Thyroid gland (tissue), 4 donors: ENCODE measurements around the gene BOLL. TPM values are rescaled to one million over a fixed set of nuclear protein-coding genes. Genes with fewer than 3 reads are reported as not detected.

Experiments
- DNase-seq, 2 donors: peaks; one replicate each; pipeline ENCODE4 v3.0.0-alpha.2; 2019
- H3K27ac ChIP-seq, 3 donors: fragments of 200-600 bp; sonication (generic); 1 replicate in 2 of 3; 2 replicates in 1 of 3; pipeline ENCODE4 v1.5.1; 2016 to 2019; ENCODE audit warnings: mild to moderate bottlenecking in 1 of 3, moderate library complexity in 1 of 3
- H3K27me3 ChIP-seq: fragments of 200-600 bp; sonication (generic); one replicate; pipeline ENCODE4 v1.5.1; 2019
- H3K36me3 ChIP-seq, 2 donors: fragments of 200-600 bp; sonication (generic); one replicate each; pipeline ENCODE4 v1.5.1; 2016 to 2019
- H3K4me1 ChIP-seq, 2 donors: fragments of 200-600 bp; sonication (generic); one replicate each; pipeline ENCODE4 v1.5.1; 2017 to 2019
- H3K4me3 ChIP-seq, 3 donors: fragments of 200-600 bp; sonication (generic); replicated peaks in 1 of 3; 1 replicate in 2 of 3; 2 replicates in 1 of 3; pipeline ENCODE4 v1.5.1; 2016; ENCODE audit warnings: mild to moderate bottlenecking in 1 of 3
- H3K9me3 ChIP-seq: fragments of 200-600 bp; sonication (generic); one replicate; pipeline ENCODE4 v1.5.1; 2017
- CTCF ChIP-seq, 6 experiments: fragments of 200-600 bp in 3 of 6; fragments of 450-650 bp in 3 of 6; sonication (generic) in 3 of 6; IDR thresholded peaks; one replicate each; pipeline ENCODE4 v1.5.1; 2016 to 2019; ENCODE audit warnings: antibody characterized with exemption in 6 of 6, mild to moderate bottlenecking in 2 of 6, inconsistent platforms in 1 of 6, moderate library complexity in 1 of 6
- POLR2A ChIP-seq, 2 donors: fragments of 450-650 bp; IDR thresholded peaks; one replicate each; pipeline ENCODE4 v1.6.1; 2017; ENCODE audit warnings: antibody characterized with exemption in 2 of 2, mild to moderate bottlenecking in 2 of 2, moderate library complexity in 1 of 2
- WGBS, 2 donors: methylation state at CpG; one replicate each; pipeline ENCODE4 v1.1.5; 2017; 5-methylcytosine and 5-hydroxymethylcytosine counted together
- intact Hi-C: fragments of 100-400 bp; cut with DNase I; formaldehyde crosslinking; loops from one replicate; pipeline ENCODE4 v1.15.1; 2023
- total RNA-seq, 4 donors: library from RNA; depleted of rRNA; stranded (reverse); fragments of >200 nt; gene quantifications; one replicate each; pipeline ENCODE4 v1.2.3, GENCODE V29; 2016

BOLL gene
- total RNA-seq, 4 donors from 2014 or later = 0.27 to 0.45 TPM; not detected in 2

- Histone ChIP-seq H3K9me3 (no peaks in the 10 kb centered on the region), H3K36me3 (no peaks in the 10 kb centered on the region), H3K4me1 (no peaks in the 10 kb centered on the region), H3K27me3 (no peaks in the 10 kb centered on the region), H3K4me3 (no peak overlapping the region), H3K27ac (no peak overlapping the region)
- intact Hi-C loops = no loop called here
- TF ChIP-seq POLR2A (IDR thresholded peaks at IDR 0.05) = no peak
- no peak for TF ChIP-seq CTCF (IDR thresholded peaks at IDR 0.05)
- DNase-seq = no peak
- WGBS, 2 donors = 70 to 76% methylated on average over 2 of the region's 2 CpGs
These were observed 107.6 kb downstream of the BOLL start for GRCh38 chr2:197677483-197677882.

- Histone ChIP-seq H3K9me3 (no peaks in the 10 kb centered on the region), H3K4me3 (no peak overlapping the region), H3K27ac (no peak overlapping the region), H3K4me1 (no peaks in the 10 kb centered on the region), H3K36me3 (no peaks in the 10 kb centered on the region), H3K27me3 (no peaks in the 10 kb centered on the region)
- 89 to 91% methylated on average over 3 of the region's 3 CpGs for WGBS, 2 donors
- intact Hi-C loops = no loop called here
- TF ChIP-seq CTCF (IDR thresholded peaks at IDR 0.05) (no peak), POLR2A (IDR thresholded peaks at IDR 0.05) (no peak)
- no peak for DNase-seq
These were observed 108.1 kb downstream of the BOLL start for GRCh38 chr2:197677056-197677455.

Other genes with a start within 250 kb of the BOLL start
- gene RFTN2, start 109.7 kb downstream of the BOLL start, total RNA-seq = 10 to 100 TPM in 2 of 4 donors, 1 to 10 TPM in 2; 5.3 to 12.9 (median 9.4) TPM
- gene MARS2, start 80.0 kb downstream of the BOLL start, total RNA-seq = 10 to 100 TPM in 1 of 4 donors, 1 to 10 TPM in 3; 4.6 to 10.6 (median 8.0) TPM
- gene PLCL1, start 19.3 kb upstream of the BOLL start, total RNA-seq = 10 to 100 TPM in 2 of 4 donors, 1 to 10 TPM in 2; 9.1 to 11.8 (median 9.9) TPM